Muscle layer of duodenum (tissue), 2 donors: ENCODE measurements around the gene ZNF579.

ENCODE experiments used
- H3K27ac ChIP-seq: one replicate; pipeline ENCODE4 v1.7.0; 2013; ENCODE audit warnings: mild to moderate bottlenecking, low read length
- H3K27me3 ChIP-seq: one replicate; pipeline ENCODE4 v1.7.0; 2013; ENCODE audit warnings: low read depth, mild to moderate bottlenecking, control low read depth, low read length
- H3K36me3 ChIP-seq, 2 donors: one replicate each; pipeline ENCODE4 v1.7.0; 2013; ENCODE audit warnings: low read length in 2 of 2, control low read depth in 1 of 2, mild to moderate bottlenecking in 1 of 2; ENCODE audit not compliant: insufficient read depth in 2 of 2, control insufficient read depth in 1 of 2
- H3K4me1 ChIP-seq, 2 donors: one replicate each; pipeline ENCODE4 v1.7.0; 2013; ENCODE audit warnings: low read length in 2 of 2, mild to moderate bottlenecking in 2 of 2, control low read depth in 1 of 2, moderate library complexity in 1 of 2; ENCODE audit not compliant: insufficient read depth in 2 of 2, control insufficient read depth in 1 of 2
- H3K4me3 ChIP-seq, 2 donors: one replicate each; pipeline ENCODE4 v1.7.0; 2013; ENCODE audit warnings: low read length in 2 of 2, low read depth in 1 of 2, mild to moderate bottlenecking in 1 of 2
- H3K9me3 ChIP-seq, 2 donors: one replicate each; pipeline ENCODE4 v1.7.0; 2013; ENCODE audit warnings: low read length in 2 of 2, control low read depth in 1 of 2, mild to moderate bottlenecking in 1 of 2; ENCODE audit not compliant: control insufficient read depth in 1 of 2
- donor health status: healthy.

ZNF579 gene

DNA sequence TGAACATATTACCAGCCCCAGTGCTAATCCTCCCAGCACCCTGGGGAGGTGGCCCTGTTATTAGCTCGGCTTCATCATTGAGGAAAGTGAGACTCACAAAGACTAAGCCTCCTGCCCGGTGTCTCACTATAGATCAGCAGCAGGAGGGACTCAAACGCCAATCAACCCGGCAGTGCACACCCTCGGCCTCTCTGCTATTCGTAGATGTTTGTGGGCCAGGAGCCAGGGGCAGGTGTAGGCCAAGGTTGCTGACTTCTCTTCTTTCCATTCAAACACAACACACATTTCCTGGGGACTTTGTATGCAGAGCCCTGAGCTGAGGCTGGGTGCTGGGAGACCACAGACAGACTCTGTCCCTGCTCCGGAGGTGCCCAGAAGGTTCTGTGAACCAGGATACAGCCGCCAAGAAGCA is 25.9 kb downstream of the ZNF579 start:
- Histone ChIP-seq H3K27me3 (no peaks in the 10 kb centered on the region), H3K4me3 (no peak overlapping the region), H3K9me3 (no peaks in the 10 kb centered on the region), H3K36me3 (no peaks in the 10 kb centered on the region), H3K4me1 (no peaks in the 10 kb centered on the region), H3K27ac (no peak overlapping the region)

DNA sequence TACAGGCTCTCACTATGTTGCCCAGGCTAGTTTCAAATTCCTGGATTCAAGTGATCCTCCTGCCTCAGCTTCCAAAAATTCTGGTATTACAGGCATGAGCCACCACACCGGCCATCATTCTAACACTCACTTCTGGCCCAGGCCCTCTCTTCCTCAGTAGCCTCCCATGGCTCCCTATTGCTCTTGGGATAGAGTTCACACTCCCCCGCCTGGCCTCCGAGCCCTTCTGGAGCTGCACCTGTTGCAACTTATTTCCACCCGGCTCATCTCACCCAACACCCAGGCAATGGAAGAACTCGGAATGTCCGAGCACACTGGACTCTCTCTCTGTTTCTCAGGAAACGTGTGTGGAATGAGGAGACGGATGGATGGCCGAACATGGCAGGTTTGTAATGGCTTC is 26.3 kb downstream of the ZNF579 start:
- H3K27me3 ChIP-seq: peaks cover 3% of the 10 kb centered on the region
- H3K27ac ChIP-seq: no peak overlapping the region
- H3K4me3 ChIP-seq: no peak overlapping the region
- no peaks in the 10 kb centered on the region for H3K36me3 ChIP-seq
- H3K9me3 ChIP-seq: no peaks in the 10 kb centered on the region
- H3K4me1 ChIP-seq: no peaks in the 10 kb centered on the region

DNA sequence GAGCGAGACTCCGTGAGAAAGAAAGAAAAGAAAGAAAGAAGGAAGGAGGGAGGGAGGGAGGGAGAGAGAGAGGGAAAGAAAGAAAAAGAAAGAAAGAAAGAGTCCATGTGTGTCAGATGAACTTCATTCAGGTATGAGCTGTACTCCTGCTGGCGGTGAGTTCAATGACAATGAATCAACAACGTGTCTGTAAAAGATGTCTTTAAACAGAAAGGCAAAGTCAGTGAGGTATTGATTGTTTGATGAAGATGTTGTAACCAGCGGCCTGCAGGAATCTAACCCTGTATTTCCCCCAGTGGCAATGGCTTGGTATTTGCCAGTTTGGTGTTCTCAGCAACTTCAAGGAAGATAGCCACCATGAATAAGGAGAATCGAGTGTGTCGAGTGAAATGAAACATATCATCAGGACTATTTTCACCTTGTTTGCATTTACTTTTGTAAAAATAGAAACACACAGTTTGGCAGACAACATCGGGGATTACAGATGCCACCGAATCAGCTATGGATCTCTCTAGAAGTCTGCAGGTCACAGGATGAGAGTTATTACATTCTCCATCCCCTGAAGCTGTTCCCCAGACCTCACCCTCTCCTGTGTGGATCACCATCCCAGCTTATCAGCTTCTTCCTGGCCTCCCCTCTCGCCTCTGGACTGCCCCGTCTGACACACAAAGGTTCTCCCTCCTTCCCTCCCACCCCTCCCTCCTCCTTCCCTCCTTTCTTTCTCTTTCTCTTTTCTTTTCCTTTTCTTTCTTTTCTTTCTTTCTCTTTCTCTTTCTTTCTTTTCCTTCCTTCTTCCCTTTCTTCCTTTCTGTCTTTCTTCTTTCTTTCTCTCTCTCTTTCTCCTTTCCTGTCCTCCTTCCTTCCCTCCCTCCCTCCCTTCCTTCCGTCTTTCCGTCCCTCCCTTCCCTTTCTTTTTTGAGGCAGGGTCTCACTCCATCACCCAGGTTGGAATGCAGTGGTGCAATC is 27.1 kb downstream of the ZNF579 start:
- Histone ChIP-seq H3K4me1 (no peaks in the 10 kb centered on the region), H3K27ac (no peak overlapping the region), H3K27me3 (peaks cover 3% of the 10 kb centered on the region), H3K36me3 (no peaks in the 10 kb centered on the region), H3K9me3 (no peaks in the 10 kb centered on the region), H3K4me3 (no peak overlapping the region)

DNA sequence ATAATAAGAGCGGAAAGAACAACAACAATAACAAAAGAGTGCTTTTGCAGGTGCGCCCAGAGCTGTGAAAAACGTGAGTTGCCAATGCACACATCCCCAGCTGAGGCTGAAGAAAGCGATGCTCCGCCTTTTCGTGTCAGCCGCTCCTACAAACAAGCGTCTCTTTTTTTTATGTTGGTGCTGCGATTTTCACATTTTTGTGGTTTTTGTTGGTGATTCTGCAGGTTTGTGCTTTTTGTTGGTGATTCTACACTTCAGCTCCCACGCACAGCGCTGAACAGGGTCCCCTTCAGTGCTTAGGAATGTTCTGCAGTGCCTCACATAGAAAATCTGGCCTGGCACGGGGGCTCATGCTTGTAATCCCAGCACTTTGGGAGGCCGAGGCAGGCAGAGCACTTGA is 28.0 kb downstream of the ZNF579 start:
- peaks cover 3% of the 10 kb centered on the region for H3K27me3 ChIP-seq
- no peak overlapping the region for H3K4me3 ChIP-seq
- no peaks in the 10 kb centered on the region for H3K4me1 ChIP-seq
- no peak overlapping the region for H3K27ac ChIP-seq
- H3K36me3 ChIP-seq: no peaks in the 10 kb centered on the region
- H3K9me3 ChIP-seq: no peaks in the 10 kb centered on the region

DNA sequence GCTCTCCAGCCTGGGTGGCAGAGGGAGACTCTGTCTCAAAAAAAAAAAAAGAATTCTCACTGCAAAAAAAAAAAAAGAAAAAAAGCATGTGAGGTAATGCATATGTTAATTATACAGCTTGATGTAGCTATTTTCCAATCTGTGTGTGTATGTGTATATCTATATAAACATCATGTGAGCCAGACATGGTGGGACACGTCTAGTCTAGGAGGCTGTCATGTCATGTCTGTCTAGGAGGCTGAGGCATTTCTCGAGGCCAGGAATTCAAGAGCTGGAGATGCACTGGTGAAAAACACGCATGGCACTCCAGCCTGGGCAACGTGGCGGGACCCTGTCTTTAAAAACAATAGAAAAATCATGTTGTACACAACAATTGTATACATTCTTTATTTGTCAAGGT is 28.4 kb downstream of the ZNF579 start:
- Histone ChIP-seq H3K9me3 (no peaks in the 10 kb centered on the region), H3K27ac (no peak overlapping the region), H3K36me3 (no peaks in the 10 kb centered on the region), H3K27me3 (peaks cover 3% of the 10 kb centered on the region), H3K4me1 (no peaks in the 10 kb centered on the region), H3K4me3 (no peak overlapping the region)

DNA sequence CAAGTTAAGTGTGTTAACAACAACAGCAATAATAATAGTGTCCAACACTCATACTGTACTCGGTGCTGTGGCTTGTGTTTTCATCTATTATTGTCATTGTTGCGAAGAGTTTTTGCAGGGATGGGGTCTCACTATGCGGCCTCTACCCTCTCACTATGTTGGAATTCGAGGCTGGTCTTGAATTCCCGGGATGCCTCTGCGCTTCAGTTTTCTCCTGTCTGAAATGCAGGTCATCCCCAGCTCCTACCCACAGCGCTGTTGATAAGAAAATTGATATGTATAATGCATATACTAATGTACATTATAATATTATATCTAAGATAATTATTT is 30.4 kb downstream of the ZNF579 start:
- Histone ChIP-seq H3K4me3 (no peak overlapping the region), H3K9me3 (no peaks in the 10 kb centered on the region), H3K27me3 (peaks cover 3% of the 10 kb centered on the region), H3K36me3 (no peaks in the 10 kb centered on the region), H3K4me1 (peaks cover 0 to 13% of the 10 kb centered on the region in 2 donors), H3K27ac (no peak overlapping the region)

DNA sequence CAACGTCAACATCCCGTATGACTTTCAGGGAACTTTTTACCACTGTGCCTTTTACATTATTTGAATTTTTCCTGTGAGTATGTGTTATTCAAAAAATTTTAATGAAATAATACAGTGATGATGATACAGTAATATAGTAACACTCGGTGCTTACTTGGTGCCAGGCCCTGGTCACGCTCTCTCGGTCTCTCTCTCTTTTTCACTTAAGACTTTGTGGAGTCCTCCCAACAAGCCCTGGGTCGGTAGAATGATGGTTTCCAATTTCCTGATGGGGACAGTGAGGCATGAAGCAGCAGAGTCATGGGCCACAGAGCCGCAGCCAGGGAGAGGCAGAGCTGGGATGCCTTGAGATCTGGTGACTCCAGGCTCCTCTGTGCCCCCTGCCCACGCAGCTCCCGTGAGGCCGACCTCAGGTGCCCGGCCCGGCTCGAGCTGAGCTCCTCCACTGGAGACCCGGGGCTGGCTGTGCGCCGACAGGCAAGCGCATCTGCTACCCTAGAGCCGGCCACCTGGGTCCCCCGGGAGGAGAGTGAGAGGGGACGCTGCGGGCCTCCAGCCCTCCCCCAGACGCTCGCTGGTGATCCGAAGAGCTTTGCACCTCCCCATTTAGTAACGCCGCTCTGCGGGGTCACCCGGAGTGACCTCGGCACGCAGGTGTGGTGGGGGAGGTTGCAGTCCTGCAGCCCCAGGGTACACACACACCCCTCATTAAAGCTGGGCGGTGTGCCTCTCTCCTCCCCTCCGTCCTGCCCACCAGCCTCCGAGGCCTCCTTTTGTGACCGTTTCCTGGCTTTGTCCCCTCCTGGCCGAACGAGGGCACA is 30.9 kb downstream of the ZNF579 start:
- Histone ChIP-seq H3K4me3 (no peak overlapping the region), H3K36me3 (no peaks in the 10 kb centered on the region), H3K4me1 (peaks cover 0 to 13% of the 10 kb centered on the region in 2 donors), H3K27ac (no peak overlapping the region), H3K9me3 (no peaks in the 10 kb centered on the region), H3K27me3 (peaks cover 3% of the 10 kb centered on the region)

DNA sequence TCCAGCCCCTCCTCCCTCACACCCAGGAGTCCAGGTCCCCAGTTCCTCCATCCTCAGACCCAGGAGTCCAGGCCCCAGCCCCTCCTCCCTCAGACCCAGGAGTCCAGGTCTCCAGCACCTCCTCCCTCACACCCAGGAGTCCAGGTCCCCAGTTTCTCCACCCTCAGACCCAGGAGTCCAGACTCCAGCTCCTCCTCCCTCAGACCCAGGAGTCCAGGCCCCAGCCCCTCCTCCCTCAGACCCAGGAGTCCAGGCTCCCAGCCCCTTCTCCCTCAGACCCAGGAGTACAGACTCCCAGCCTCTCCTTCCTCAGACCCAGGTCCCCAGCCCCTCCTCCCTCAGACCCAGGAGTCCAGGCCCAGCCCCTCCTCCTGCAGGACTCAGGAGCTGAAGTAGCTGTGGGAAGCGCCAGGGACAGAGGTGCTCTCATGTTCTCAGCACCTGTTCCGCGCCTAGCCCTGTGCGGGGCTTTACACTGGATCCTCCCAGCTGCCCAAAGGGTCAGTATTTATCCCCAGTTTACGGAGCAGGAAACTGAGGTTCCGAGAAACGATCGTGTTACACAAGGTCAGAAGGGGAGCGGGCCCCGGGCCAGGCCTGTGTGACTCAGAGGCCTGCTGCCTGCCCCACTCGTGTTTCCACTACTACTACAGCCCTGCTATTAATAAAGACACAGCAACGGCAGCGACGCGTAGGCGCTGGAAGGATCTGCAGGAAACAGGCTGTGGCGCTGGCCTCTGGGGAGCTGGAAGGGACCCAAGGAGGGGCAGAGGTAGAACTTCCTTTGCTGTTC is 33.6 kb downstream of the ZNF579 start:
- H3K4me3 ChIP-seq: no peak overlapping the region
- peaks cover 0 to 13% of the 10 kb centered on the region in 2 donors for H3K4me1 ChIP-seq
- H3K27ac ChIP-seq: no peak overlapping the region
- no peaks in the 10 kb centered on the region for H3K9me3 ChIP-seq
- H3K36me3 ChIP-seq: no peaks in the 10 kb centered on the region
- H3K27me3 ChIP-seq: peaks cover 3% of the 10 kb centered on the region

DNA sequence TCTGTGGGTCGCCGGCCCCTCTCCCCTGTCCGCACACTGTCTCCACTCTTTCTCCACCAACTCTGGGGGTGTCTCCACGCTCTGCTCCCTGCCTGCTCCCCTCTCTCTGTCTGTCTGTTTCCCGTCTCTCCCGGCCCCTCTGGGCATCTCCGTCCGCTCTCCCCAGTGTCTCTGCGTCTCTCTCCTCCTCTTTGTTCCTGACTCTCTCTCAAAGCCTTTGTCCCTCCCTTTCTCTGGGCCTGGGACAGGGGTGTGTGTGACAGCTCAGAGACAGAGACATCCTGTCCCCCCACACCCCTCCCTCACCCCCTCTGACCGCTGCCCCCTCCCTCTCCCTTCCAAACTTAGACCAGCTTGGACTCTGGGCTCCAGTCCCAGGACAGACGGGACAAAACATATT is 34.6 kb downstream of the ZNF579 start:
- H3K27me3 ChIP-seq: peaks cover 3% of the 10 kb centered on the region
- H3K4me3 ChIP-seq: no peak overlapping the region

DNA sequence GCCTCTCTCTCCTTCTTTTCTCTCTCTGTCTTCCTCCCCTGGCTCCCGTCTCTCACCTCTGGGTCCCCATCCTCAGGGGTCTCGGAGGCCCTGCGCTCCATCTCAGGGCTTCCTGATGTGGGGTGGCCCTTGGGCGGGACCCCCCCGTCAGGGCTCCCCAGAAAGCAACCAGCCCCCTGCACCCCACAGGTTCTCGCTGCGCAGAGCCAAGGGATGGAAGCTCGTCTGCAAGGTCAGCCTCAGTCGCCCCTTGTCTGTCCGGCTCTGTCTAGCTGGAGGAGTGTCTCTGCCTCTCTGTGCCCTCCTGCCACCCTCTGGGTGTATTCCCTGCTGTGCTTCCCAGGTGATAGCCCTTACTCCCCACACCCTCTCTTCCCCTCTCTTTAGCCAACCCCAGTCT is 35.2 kb downstream of the ZNF579 start, which contains the start of gene SBK3:
TSS of gene SBK3 (minus strand) at position 101 of the 400 bp plus-strand sequence. CDS start at position 101, 0 bp downstream.
- H3K27ac ChIP-seq: no peak within 1 kb of the TSS
- H3K4me1 ChIP-seq: peaks cover 0 to 13% of the 10 kb centered on the region in 2 donors
- no peaks in the 10 kb centered on the region for H3K36me3 ChIP-seq
- H3K9me3 ChIP-seq: no peaks in the 10 kb centered on the region
- peaks cover 3% of the 10 kb centered on the region for H3K27me3 ChIP-seq
- no peak within 1 kb of the TSS for H3K4me3 ChIP-seq

More for the DNA sequence above, 34.6 kb downstream of the ZNF579 start:
- H3K9me3 ChIP-seq: no peaks in the 10 kb centered on the region
- no peaks in the 10 kb centered on the region for H3K36me3 ChIP-seq
- H3K4me1 ChIP-seq: peaks cover 0 to 13% of the 10 kb centered on the region in 2 donors
- H3K27ac ChIP-seq: no peak overlapping the region
